Ovary (tissue), 9 donors: ENCODE results near the gene THOC7. TPM values are rescaled to one million over a fixed set of nuclear protein-coding genes. Genes with fewer than 3 reads are reported as not detected.

ENCODE experiments used
- DNase-seq, 5 donors: peaks; one replicate each; pipeline ENCODE4 v3.0.0-alpha.2; 2019 to 2020
- H3K27ac ChIP-seq, 2 donors: fragments of 200-600 bp; one replicate each; pipeline versions ENCODE4 v1.5.1 to v1.8.0; 2019 to 2022
- H3K27me3 ChIP-seq: fragments of 200-600 bp; one replicate; pipeline ENCODE4 v1.8.0; 2022
- H3K36me3 ChIP-seq: fragments of 200-600 bp; sonication (generic); one replicate; pipeline ENCODE4 v1.5.1; 2019
- H3K4me1 ChIP-seq: one replicate; pipeline ENCODE4 v1.8.1; 2013; ENCODE audit warnings: mild to moderate bottlenecking, moderate library complexity; ENCODE audit not compliant: insufficient read depth
- H3K4me3 ChIP-seq: fragments of 200-600 bp; sonication (generic); one replicate; pipeline ENCODE4 v1.5.1; 2017
- H3K9me3 ChIP-seq, 2 donors: fragments of 200-600 bp in 1 of 2; sonication (generic) in 1 of 2; one replicate each; pipeline versions ENCODE4 v1.5.1 to v1.8.1; 2013 to 2019; ENCODE audit warnings: mild to moderate bottlenecking in 1 of 2, moderate library complexity in 1 of 2
- EP300 ChIP-seq: sonication (generic); formaldehyde crosslinking; IDR thresholded peaks from one replicate; pipeline ENCODE4 v1.6.1; 2017; ENCODE audit warnings: antibody characterized with exemption
- POLR2A ChIP-seq: fragments of 450-650 bp; IDR thresholded peaks from one replicate; pipeline ENCODE4 v1.6.1; 2017; ENCODE audit warnings: antibody characterized with exemption, mild to moderate bottlenecking, moderate library complexity
- WGBS, 3 donors: extraction: QIAGEN DNeasy Blood & Tissue Kit in 1 of 3; methylation state at CpG; one replicate each; pipeline versions ENCODE4 v1.1.5 to v1.1.7; 2013 to 2017; 5-methylcytosine and 5-hydroxymethylcytosine counted together
- intact Hi-C, 4 donors: fragments of 100-400 bp; cut with DNase I; formaldehyde crosslinking; loops; one replicate each; pipeline versions ENCODE4 v1.11.0 to v1.15.1; 2022 to 2023
- polyA plus RNA-seq, 2 donors: library from polyadenylated mRNA; stranded (reverse); fragments of 200-250 nt in 1 of 2; fragments of 350-450 nt in 1 of 2; fragmentation: Illumina TruSeq in 1 of 2; extraction: RNeasy Lipid Tissue Mini Kit (QIAGEN cat#74804) in 1 of 2; gene quantifications; one replicate each; pipeline ENCODE4 v1.2.3, GENCODE V29; 2013 to 2014
- total RNA-seq, 7 donors: library from RNA; depleted of rRNA in 2 of 7; stranded (reverse); fragments of >200 nt in 2 of 7; fragmentation: NEBNext Ultra II Directional in 3 of 7; extraction: Animal tissue kit (Norgen Biotek cat#: 25700) in 3 of 7; gene quantifications; one replicate each; pipeline versions ENCODE4 v1.1.0 to v1.2.4, GENCODE V29; 2016 to 2023
- TF ChIP-seq, protein P1 (sequence below), 3 donors: fragments of 450-650 bp in 2 of 3; fragments of 200-600 bp in 1 of 3; IDR thresholded peaks; one replicate each; pipeline versions ENCODE4 v1.5.1 to v1.8.0; 2016 to 2022; ENCODE audit warnings: antibody characterized with exemption in 3 of 3, mild to moderate bottlenecking in 1 of 3
- donor health status: DM: no; HTN: no; CAD: no; lungs with moderate emphysema.
- donor health status: DM: no; HTN: no; CAD: no.
- donor health status: Bipolar disorder and iron deficiency.
- donor health status: DM: yes; HTN: yes; CAD: no.
- donor health status: DM: no; HTN: no; CAD: no.
- donor health status: DM: yes; HTN: yes; CAD: no.

The THOC7 gene
- total and polyA plus RNA-seq, 9 donors, result 38.2 to 80.3 (median 47.4) TPM

DNA sequence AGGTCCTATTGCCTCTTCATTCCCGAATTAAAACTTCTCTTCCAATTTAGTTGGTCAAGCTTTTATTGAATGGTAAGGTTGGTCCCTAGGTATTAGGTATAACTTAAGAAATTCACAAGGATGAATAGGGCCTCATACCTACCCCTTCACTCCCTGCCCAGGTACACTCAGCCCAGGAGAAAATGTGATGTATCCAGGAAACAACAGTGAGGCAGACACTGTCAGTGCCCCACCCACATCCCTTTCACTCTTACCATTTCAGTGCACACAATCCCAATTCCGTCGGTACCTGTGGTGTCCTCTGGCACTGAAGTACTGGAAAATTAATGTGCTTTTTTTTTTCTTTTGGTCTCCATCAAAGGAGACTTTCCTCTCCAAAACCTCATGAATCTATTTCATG lies 55.0 kb downstream of the THOC7 start:
- H3K36me3 ChIP-seq, result no peaks in the 10 kb centered on the region
- H3K4me3 ChIP-seq, result no peak overlapping the region
- H3K27me3 ChIP-seq, result no peaks in the 10 kb centered on the region
- no peaks in the 10 kb centered on the region for H3K9me3 ChIP-seq
- WGBS, 3 donors, result 83 to 92% (median 91%) methylated on average over 3 of the region's 3 CpGs
- DNase-seq, result no peak
- intact Hi-C loops, result no loop called here
- TF ChIP-seq POLR2A (no peak), EP300 (no peak)
- TF ChIP-seq, protein P1, sequence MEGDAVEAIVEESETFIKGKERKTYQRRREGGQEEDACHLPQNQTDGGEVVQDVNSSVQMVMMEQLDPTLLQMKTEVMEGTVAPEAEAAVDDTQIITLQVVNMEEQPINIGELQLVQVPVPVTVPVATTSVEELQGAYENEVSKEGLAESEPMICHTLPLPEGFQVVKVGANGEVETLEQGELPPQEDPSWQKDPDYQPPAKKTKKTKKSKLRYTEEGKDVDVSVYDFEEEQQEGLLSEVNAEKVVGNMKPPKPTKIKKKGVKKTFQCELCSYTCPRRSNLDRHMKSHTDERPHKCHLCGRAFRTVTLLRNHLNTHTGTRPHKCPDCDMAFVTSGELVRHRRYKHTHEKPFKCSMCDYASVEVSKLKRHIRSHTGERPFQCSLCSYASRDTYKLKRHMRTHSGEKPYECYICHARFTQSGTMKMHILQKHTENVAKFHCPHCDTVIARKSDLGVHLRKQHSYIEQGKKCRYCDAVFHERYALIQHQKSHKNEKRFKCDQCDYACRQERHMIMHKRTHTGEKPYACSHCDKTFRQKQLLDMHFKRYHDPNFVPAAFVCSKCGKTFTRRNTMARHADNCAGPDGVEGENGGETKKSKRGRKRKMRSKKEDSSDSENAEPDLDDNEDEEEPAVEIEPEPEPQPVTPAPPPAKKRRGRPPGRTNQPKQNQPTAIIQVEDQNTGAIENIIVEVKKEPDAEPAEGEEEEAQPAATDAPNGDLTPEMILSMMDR (IDR thresholded peaks at IDR 0.05), result no peak
- H3K4me1 ChIP-seq, result no peaks in the 10 kb centered on the region
- H3K27ac ChIP-seq, result no peak overlapping the region

DNA sequence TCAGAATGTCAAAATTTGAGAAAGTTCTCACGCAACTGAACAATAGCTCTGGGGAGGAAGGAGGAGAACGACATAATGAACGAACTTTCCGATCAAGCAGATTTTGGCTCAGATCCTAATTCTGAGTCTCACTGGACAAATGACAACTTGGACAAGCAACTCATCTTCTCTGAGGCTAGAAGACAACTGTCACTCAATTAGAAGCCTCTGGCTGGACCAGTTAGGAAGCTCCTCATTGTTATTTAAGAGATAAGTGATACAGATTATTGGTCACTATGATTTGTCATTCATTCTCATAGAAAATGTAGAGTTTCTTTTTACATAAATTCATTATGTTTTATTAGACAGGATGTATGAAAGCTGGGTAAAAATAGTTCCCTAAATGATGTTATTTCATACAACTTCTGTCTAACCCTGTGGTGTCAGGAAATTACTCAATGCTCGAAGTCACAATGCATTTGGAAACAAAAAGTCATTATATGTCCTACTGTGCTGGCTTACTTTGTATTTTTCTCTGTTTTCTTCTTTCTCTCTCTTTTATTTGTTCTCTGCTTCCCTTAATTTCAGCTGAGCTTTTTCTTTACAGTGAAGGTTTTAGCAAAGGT lies 55.5 kb downstream of the THOC7 start:
- WGBS, 3 donors, result 80 to 88% (median 84%) methylated on average over 5 of the region's 5 CpGs
- TF ChIP-seq, protein P1 (IDR thresholded peaks at IDR 0.05), result no peak
- TF ChIP-seq EP300 (no peak), POLR2A (no peak)
- no peaks in the 10 kb centered on the region for H3K27me3 ChIP-seq
- H3K9me3 ChIP-seq, result no peaks in the 10 kb centered on the region
- H3K36me3 ChIP-seq, result no peaks in the 10 kb centered on the region
- intact Hi-C loops, result no loop called here
- no peak for DNase-seq
- H3K27ac ChIP-seq, result no peak overlapping the region
- no peak overlapping the region for H3K4me3 ChIP-seq
- H3K4me1 ChIP-seq, result no peaks in the 10 kb centered on the region

GRCh38 chr3:63803911-63804310 lies 59.7 kb downstream of the THOC7 start:
- H3K4me3 ChIP-seq, result no peak overlapping the region
- no peaks in the 10 kb centered on the region for H3K4me1 ChIP-seq
- no peak overlapping the region for H3K27ac ChIP-seq
- no peaks in the 10 kb centered on the region for H3K36me3 ChIP-seq
- no peaks in the 10 kb centered on the region for H3K9me3 ChIP-seq
- H3K27me3 ChIP-seq, result no peaks in the 10 kb centered on the region
- DNase-seq, result no peak
- TF ChIP-seq EP300, result no peak
- TF ChIP-seq, protein P1 (IDR thresholded peaks at IDR 0.05), result no peak
- TF ChIP-seq POLR2A, result no peak
- intact Hi-C loops, result no loop called here
- WGBS, 3 donors, result 65 to 74% (median 72%) methylated on average over 5 of the region's 5 CpGs

DNA sequence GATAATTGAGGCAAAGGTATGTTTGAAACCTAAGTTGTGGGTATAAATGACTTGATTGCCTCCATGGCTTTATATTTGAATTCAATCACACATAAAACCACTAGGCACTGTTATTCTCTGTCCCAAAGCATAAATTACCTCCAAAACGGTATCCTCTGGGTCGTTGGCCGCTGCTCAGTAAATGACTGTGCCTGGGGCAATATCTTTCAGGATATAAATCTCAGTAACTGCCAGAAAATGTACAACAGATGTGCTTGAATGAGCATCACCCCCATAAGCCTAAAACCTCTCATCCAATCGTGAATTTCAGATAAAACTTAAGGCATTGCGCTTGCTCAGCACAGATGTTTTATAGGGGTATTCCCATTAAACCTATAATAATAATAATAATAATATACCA lies 63.5 kb downstream of the THOC7 start:
- H3K36me3 ChIP-seq, result no peaks in the 10 kb centered on the region
- intact Hi-C loops, result no loop called here
- H3K27me3 ChIP-seq, result no peaks in the 10 kb centered on the region
- WGBS, 3 donors, result 35 to 48% (median 38%) methylated on average over 5 of the region's 5 CpGs
- no peak for DNase-seq
- H3K9me3 ChIP-seq, result no peaks in the 10 kb centered on the region
- H3K27ac ChIP-seq, result no peak overlapping the region
- no peaks in the 10 kb centered on the region for H3K4me1 ChIP-seq
- TF ChIP-seq POLR2A (no peak), EP300 (no peak)
- TF ChIP-seq, protein P1 (IDR thresholded peaks at IDR 0.05), result no peak
- no peak overlapping the region for H3K4me3 ChIP-seq
